CD4-positive, CD25-positive, alpha-beta regulatory T cell (primary cell): ENCODE data around the gene TSPAN4. TPM values are rescaled to one million over a fixed set of nuclear protein-coding genes. Genes with fewer than 3 reads are reported as not detected.

ENCODE experiments used
- ATAC-seq, 2 donors: fragments of 150-1000 bp; cut with Tn5 transposase; one replicate each; pipeline ENCODE4 v1.10.0; 2021; ENCODE audit warnings: low read depth in 2 of 2, moderate number of reproducible peaks in 2 of 2, moderate library complexity in 1 of 2
- DNase-seq, 3 donors: peaks; one replicate each; pipeline versions ENCODE4 v3.0.0 to v3.0.0-alpha.2; 2012 to 2022; ENCODE audit warnings: mixed read lengths in 1 of 3
- H3K27ac ChIP-seq: one replicate; pipeline ENCODE4 v1.7.0; 2013; ENCODE audit warnings: mild to moderate bottlenecking, low read length; ENCODE audit not compliant: insufficient read depth, poor library complexity, severe bottlenecking
- H3K27me3 ChIP-seq: one replicate; pipeline ENCODE4 v1.7.0; 2013; ENCODE audit warnings: low read length; ENCODE audit not compliant: control insufficient read depth, insufficient read depth
- H3K36me3 ChIP-seq: one replicate; pipeline ENCODE4 v1.7.0; 2013; ENCODE audit warnings: mild to moderate bottlenecking, low read length, moderate library complexity; ENCODE audit not compliant: control insufficient read depth, insufficient read depth
- H3K4me1 ChIP-seq: 2 replicates; pipeline ENCODE4 v1.7.0; 2013; ENCODE audit warnings: mild to moderate bottlenecking, low read length; ENCODE audit not compliant: insufficient read depth, control insufficient read depth, poor library complexity, severe bottlenecking
- H3K4me3 ChIP-seq: one replicate; pipeline ENCODE4 v1.7.0; 2013; ENCODE audit warnings: low read depth, mild to moderate bottlenecking, low read length, moderate library complexity
- H3K9me3 ChIP-seq, 2 experiments: 1 replicate in 1 of 2; 2 replicates in 1 of 2; pipeline ENCODE4 v1.7.0; 2013; ENCODE audit warnings: low read length in 2 of 2, mild to moderate bottlenecking in 1 of 2, moderate library complexity in 1 of 2; ENCODE audit not compliant: control insufficient read depth in 2 of 2
- H3K27ac Mint-ChIP-seq, 3 donors: one replicate each; pipeline ENCODE4 v1.8.0; 2020 to 2022; ENCODE audit warnings: mild to moderate bottlenecking in 3 of 3, mixed read lengths in 3 of 3, moderate library complexity in 2 of 3
- H3K27me3 Mint-ChIP-seq: one replicate; pipeline ENCODE4 v1.8.0; 2022; ENCODE audit warnings: mild to moderate bottlenecking, mixed read lengths
- H3K36me3 Mint-ChIP-seq: one replicate; pipeline ENCODE4 v1.8.0; 2020; ENCODE audit warnings: mixed read lengths
- H3K4me1 Mint-ChIP-seq, 4 donors: one replicate each; pipeline ENCODE4 v1.8.0; 2020 to 2022; ENCODE audit warnings: mixed read lengths in 4 of 4, mild to moderate bottlenecking in 1 of 4
- H3K4me3 Mint-ChIP-seq, 4 donors: one replicate each; pipeline ENCODE4 v1.8.0; 2020 to 2022; ENCODE audit warnings: mild to moderate bottlenecking in 4 of 4, mixed read lengths in 4 of 4, moderate library complexity in 3 of 4
- H3K9me3 Mint-ChIP-seq, 7 donors: one replicate each; pipeline ENCODE4 v1.8.0; 2020 to 2022; ENCODE audit warnings: mixed read lengths in 7 of 7, mild to moderate bottlenecking in 3 of 7, moderate library complexity in 2 of 7
- polyA plus RNA-seq, 4 donors: library from polyadenylated mRNA; unstranded; fragments of 300-500 nt; fragmentation: Illumina TruSeq; gene quantifications; one replicate each; pipeline ENCODE4 v1.2.3, GENCODE V29; 2021
- total RNA-seq: library from RNA; stranded (reverse); gene quantifications from one replicate; pipeline ENCODE4 v1.2.3, GENCODE V29; 2022

Gene TSPAN4
- 2.2 TPM for total RNA-seq
- polyA plus RNA-seq: 1 to 10 TPM; 1.2 to 1.7 (median 1.4) TPM

GRCh38 chr11:842370-843002 lies at the start of gene TSPAN4, which contains the start of gene POLR2L:
Gene TSPAN4, plus strand, starts transcription at chr11:842852. Its CDS starts 7,453 bp downstream, at chr11:850305.
Gene POLR2L, minus strand, starts transcription at chr11:842529. Its CDS starts 21 bp downstream, at chr11:842508.
- H3K4me3 ChIP-seq: peak within 1 kb of the TSS; percentile 76
- peak within 1 kb of the TSS; percentile 67 for H3K27ac ChIP-seq
- H3K4me1 ChIP-seq: peaks cover 36% of the 10 kb centered on the region
- Mint-ChIP-seq H3K27me3 (peaks cover 19% of the 10 kb centered on the region), H3K4me3 (peak within 1 kb of the TSS; percentile 85 to 90 (median 88)), H3K27ac (peak within 1 kb of the TSS; percentile 41 to 85 (median 56)), H3K36me3 (no peaks in the 10 kb centered on the region), H3K4me1 (peaks cover 0 to 29% (median 3%) of the 10 kb centered on the region in 4 donors), H3K9me3 (no peaks in the 10 kb centered on the region)
- no peaks in the 10 kb centered on the region for H3K9me3 ChIP-seq
- DNase-seq: peak; percentile 78 to 92 (median 85)
- H3K27me3 ChIP-seq: no peaks in the 10 kb centered on the region
- H3K36me3 ChIP-seq: peaks cover 8% of the 10 kb centered on the region
- ATAC-seq: peak; percentile 82 to 86

GRCh38 chr11:792873-793272 lies 49.8 kb upstream of the TSPAN4 start:
- DNase-seq (no peak), ATAC-seq (no peak)
- Histone ChIP-seq H3K36me3 (peaks cover 8% of the 10 kb centered on the region), H3K4me1 (peaks cover 43% of the 10 kb centered on the region), H3K9me3 (no peaks in the 10 kb centered on the region), H3K4me3 (no peak overlapping the region), H3K27ac (no peak overlapping the region), H3K27me3 (no peaks in the 10 kb centered on the region)
- Mint-ChIP-seq H3K4me3 (no peak overlapping the region), H3K27me3 (no peaks in the 10 kb centered on the region), H3K27ac (peak overlapping the region in 1 of 3 donors; percentile 43), H3K4me1 (peaks cover 0 to 28% (median 3%) of the 10 kb centered on the region in 4 donors), H3K9me3 (no peaks in the 10 kb centered on the region), H3K36me3 (no peaks in the 10 kb centered on the region)

- peak overlapping the region in 2 of 4 donors; percentile 9 to 56 for H3K4me3 Mint-ChIP-seq
These were observed 49.1 kb upstream of the TSPAN4 start for GRCh38 chr11:793556-793955.

GRCh38 chr11:794013-794765 lies 48.5 kb upstream of the TSPAN4 start:
- no peak overlapping the region for H3K4me3 ChIP-seq
- H3K9me3 ChIP-seq: no peaks in the 10 kb centered on the region
- H3K36me3 ChIP-seq: peaks cover 8% of the 10 kb centered on the region
- H3K4me1 ChIP-seq: peaks cover 44% of the 10 kb centered on the region
- Mint-ChIP-seq H3K27ac (no peak overlapping the region), H3K9me3 (no peaks in the 10 kb centered on the region), H3K4me3 (peak overlapping the region; percentile 50 to 87 (median 57)), H3K36me3 (no peaks in the 10 kb centered on the region), H3K4me1 (peaks cover 0 to 19% (median 3%) of the 10 kb centered on the region in 4 donors), H3K27me3 (no peaks in the 10 kb centered on the region)
- no peak overlapping the region for H3K27ac ChIP-seq
- H3K27me3 ChIP-seq: no peaks in the 10 kb centered on the region
- ATAC-seq (no peak), DNase-seq (no peak)

More at GRCh38 chr11:793556-793955, 49.1 kb upstream of the TSPAN4 start:
- H3K4me1 ChIP-seq: peaks cover 41% of the 10 kb centered on the region
- ATAC-seq (no peak), DNase-seq (no peak)
- peaks cover 8% of the 10 kb centered on the region for H3K36me3 ChIP-seq
- Mint-ChIP-seq H3K4me1 (peaks cover 0 to 22% (median 3%) of the 10 kb centered on the region in 4 donors), H3K27me3 (no peaks in the 10 kb centered on the region), H3K36me3 (no peaks in the 10 kb centered on the region), H3K9me3 (no peaks in the 10 kb centered on the region), H3K27ac (no peak overlapping the region)
- H3K9me3 ChIP-seq: no peaks in the 10 kb centered on the region
- no peak overlapping the region for H3K27ac ChIP-seq
- no peaks in the 10 kb centered on the region for H3K27me3 ChIP-seq
- no peak overlapping the region for H3K4me3 ChIP-seq

GRCh38 chr11:794766-795633 lies 47.7 kb upstream of the TSPAN4 start:
- Histone ChIP-seq H3K9me3 (no peaks in the 10 kb centered on the region), H3K4me1 (peaks cover 38% of the 10 kb centered on the region), H3K27me3 (no peaks in the 10 kb centered on the region), H3K4me3 (no peak overlapping the region), H3K36me3 (peaks cover 8% of the 10 kb centered on the region), H3K27ac (peak overlapping the region; percentile 92)
- no peak for ATAC-seq
- H3K4me1 Mint-ChIP-seq: peaks cover 0 to 17% (median 3%) of the 10 kb centered on the region in 4 donors
- H3K9me3 Mint-ChIP-seq: no peaks in the 10 kb centered on the region
- no peaks in the 10 kb centered on the region for H3K27me3 Mint-ChIP-seq
- no peak for DNase-seq
- peak overlapping the region; percentile 32 to 90 (median 69) for H3K4me3 Mint-ChIP-seq
- no peak overlapping the region for H3K27ac Mint-ChIP-seq
- H3K36me3 Mint-ChIP-seq: no peaks in the 10 kb centered on the region

- Histone ChIP-seq H3K36me3 (peaks cover 8% of the 10 kb centered on the region), H3K4me1 (peaks cover 38% of the 10 kb centered on the region), H3K4me3 (peak overlapping the region; percentile 70), H3K27ac (peak overlapping the region; percentile 92), H3K9me3 (no peaks in the 10 kb centered on the region), H3K27me3 (no peaks in the 10 kb centered on the region)
- Mint-ChIP-seq H3K9me3 (no peaks in the 10 kb centered on the region), H3K27ac (peak overlapping the region; percentile 74 to 91 (median 87)), H3K36me3 (no peaks in the 10 kb centered on the region), H3K4me1 (peaks cover 0 to 17% (median 3%) of the 10 kb centered on the region in 4 donors), H3K4me3 (peak overlapping the region; percentile 90 to 99 (median 96)), H3K27me3 (no peaks in the 10 kb centered on the region)
- DNase-seq (peak; percentile 73 to 91 (median 75)), ATAC-seq (peak; percentile 57)
These were observed 46.8 kb upstream of the TSPAN4 start for GRCh38 chr11:795634-796564.
